ENCODE data around the gene DRICH1.
"Not testable (repeated sequence)": the region's sequence is repeated elsewhere in the genome, so short reads cannot be mapped to it uniquely, and the experiment has no call there.

The DRICH1 gene

DNA sequence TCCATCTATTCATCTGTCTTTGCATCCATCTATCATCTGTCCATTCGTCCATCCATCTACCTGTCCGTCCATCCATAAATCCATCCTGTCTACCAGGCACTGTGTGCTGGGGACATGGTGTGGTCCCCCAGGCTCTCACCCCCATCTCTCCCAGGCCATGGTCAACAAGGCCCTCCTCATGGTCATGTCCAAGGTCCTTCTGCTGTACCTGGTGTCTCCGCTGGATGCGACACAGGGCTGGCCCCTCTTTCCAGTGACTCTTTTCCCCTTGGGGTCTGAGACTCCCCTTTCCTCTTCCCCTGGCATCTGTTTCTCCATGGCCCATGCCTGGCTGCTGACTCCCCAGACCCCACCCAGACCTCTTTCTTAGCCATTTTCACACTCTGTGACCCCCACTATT is 56.5 kb downstream of the DRICH1 start:
- peaks cover 6% of the 10 kb centered on the region for H3K27me3 Mint-ChIP-seq (ENCODE audit: low read depth)
- H3K27ac Mint-ChIP-seq, result no peak overlapping the region
- H3K9me3 Mint-ChIP-seq, result no peaks in the 10 kb centered on the region
- H3K4me1 Mint-ChIP-seq (ENCODE audit: low read depth), result peaks cover 4% of the 10 kb centered on the region
- no peak overlapping the region for H3K4me3 Mint-ChIP-seq
- DNase-seq (ENCODE audit: low spot score), result no peak
- H3K36me3 Mint-ChIP-seq (ENCODE audit: low read depth), result no peaks in the 10 kb centered on the region

DNA sequence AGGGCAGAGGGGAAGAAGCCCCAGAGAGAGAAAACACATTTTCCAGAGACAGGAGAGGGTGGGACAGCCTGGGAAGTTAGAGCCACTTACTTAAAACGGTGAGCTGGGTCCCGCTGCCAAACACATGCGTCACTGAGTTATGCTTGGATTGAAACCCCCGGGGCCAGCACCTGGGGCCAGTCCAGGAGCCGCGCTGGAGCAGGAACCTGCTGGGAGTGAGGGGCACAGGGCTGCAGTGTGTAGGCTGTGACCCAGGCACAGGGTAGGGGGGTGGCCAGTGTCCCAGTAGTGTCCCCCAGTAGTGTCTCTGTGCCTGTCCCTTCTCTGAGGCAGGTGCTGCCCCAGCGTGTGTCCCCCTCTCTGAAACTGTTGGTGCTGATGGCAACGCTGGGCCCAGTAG is 57.2 kb downstream of the DRICH1 start:
- Mint-ChIP-seq H3K36me3 (ENCODE audit: low read depth) (no peaks in the 10 kb centered on the region), H3K9me3 (no peaks in the 10 kb centered on the region), H3K4me1 (ENCODE audit: low read depth) (peaks cover 3% of the 10 kb centered on the region), H3K4me3 (no peak overlapping the region), H3K27me3 (ENCODE audit: low read depth) (peaks cover 6% of the 10 kb centered on the region), H3K27ac (no peak overlapping the region)
- DNase-seq (ENCODE audit: low spot score), result no peak

DNA sequence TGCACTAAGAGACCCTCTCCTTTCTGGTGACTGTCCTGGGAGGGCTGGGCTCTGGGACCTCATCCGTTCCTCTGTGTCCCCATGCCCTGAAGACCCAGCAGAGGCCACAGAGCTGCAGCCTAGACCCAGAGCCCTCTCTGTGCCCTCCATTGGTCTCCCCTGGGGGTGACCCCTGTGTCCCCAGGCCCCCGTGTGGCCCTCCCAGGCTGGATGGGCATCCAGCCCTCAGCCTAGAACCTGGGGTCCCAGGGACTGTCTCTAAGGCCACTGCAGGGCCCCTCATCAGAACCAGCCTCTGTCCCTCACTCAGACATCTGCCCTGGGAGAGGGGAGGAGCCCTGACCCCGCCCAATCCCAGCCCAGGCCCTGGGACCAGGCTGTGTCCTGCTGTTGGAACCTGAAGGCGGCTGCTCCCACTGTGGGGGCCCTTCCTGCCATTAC is 57.7 kb downstream of the DRICH1 start:
- DNase-seq (ENCODE audit: low spot score), result no peak
- Mint-ChIP-seq H3K27me3 (ENCODE audit: low read depth) (peaks cover 6% of the 10 kb centered on the region), H3K36me3 (ENCODE audit: low read depth) (no peaks in the 10 kb centered on the region), H3K9me3 (no peaks in the 10 kb centered on the region), H3K27ac (no peak overlapping the region), H3K4me3 (no peak overlapping the region), H3K4me1 (ENCODE audit: low read depth) (peaks cover 3% of the 10 kb centered on the region)

GRCh38 chr22:23573701-23574235 is 58.4 kb downstream of the DRICH1 start:
- not testable (repeated sequence) for DNase-seq (ENCODE audit: low spot score); H3K36me3 Mint-ChIP-seq (ENCODE audit: low read depth); H3K9me3 Mint-ChIP-seq; H3K27ac Mint-ChIP-seq; H3K4me3 Mint-ChIP-seq; H3K27me3 Mint-ChIP-seq (ENCODE audit: low read depth); H3K4me1 Mint-ChIP-seq (ENCODE audit: low read depth)

DNA sequence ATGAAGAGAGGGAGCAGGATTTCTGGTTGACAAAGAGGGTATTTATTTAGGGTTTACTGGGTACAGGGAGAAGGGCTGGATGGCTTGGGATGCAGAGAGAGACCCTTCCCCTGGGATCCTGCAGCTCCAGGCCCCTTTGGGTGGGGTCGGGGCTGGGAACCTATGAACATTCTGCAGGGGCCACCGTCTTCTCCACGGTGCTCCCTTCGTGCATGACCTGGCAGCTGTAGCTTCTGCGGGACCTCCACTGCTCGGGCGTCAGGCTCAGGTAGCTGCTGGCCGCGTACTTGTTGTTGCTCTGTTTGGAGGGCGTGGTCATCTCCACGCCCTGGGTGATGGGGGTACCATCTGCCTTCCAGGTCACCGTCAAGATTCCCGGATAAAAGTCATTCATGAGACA is 59.0 kb downstream of the DRICH1 start:
- H3K27me3 Mint-ChIP-seq (ENCODE audit: low read depth), result not testable (repeated sequence)

DNA sequence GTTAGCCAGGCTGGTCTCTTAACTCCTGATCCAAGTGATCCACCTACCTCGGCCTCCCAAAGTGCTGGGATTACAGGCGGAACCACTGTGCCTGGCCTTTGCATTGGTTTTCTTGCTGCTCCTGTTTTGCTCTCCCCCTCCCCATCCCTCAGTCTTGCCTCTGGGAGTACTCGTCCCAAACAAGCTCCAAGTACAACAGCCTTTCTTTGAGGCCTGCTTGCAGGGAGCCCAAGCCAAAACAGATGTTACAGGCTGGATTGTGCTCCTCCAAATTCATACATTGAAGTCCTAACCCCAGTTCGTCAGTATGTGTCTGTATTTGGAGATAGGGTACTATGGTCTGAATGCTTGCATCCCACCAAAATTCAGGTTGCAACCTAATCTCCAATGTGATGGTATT is 60.6 kb downstream of the DRICH1 start:
- Mint-ChIP-seq H3K9me3 (no peaks in the 10 kb centered on the region), H3K27ac (no peak overlapping the region), H3K36me3 (ENCODE audit: low read depth) (no peaks in the 10 kb centered on the region), H3K4me1 (ENCODE audit: low read depth) (peaks cover under 1% of the 10 kb centered on the region), H3K4me3 (no peak overlapping the region), H3K27me3 (ENCODE audit: low read depth) (peaks cover 13% of the 10 kb centered on the region)
- DNase-seq (ENCODE audit: low spot score), result no peak

More for the DNA sequence above, 59.0 kb downstream of the DRICH1 start:
- H3K4me3 Mint-ChIP-seq; H3K9me3 Mint-ChIP-seq; DNase-seq (ENCODE audit: low spot score); H3K27ac Mint-ChIP-seq; H3K36me3 Mint-ChIP-seq (ENCODE audit: low read depth); H3K4me1 Mint-ChIP-seq (ENCODE audit: low read depth): not testable (repeated sequence)

GRCh38 chr22:23570681-23571080 is 61.4 kb downstream of the DRICH1 start:
- no peaks in the 10 kb centered on the region for H3K9me3 Mint-ChIP-seq
- no peaks in the 10 kb centered on the region for H3K36me3 Mint-ChIP-seq (ENCODE audit: low read depth)
- H3K4me1 Mint-ChIP-seq (ENCODE audit: low read depth), result peaks cover 2% of the 10 kb centered on the region
- peaks cover 15% of the 10 kb centered on the region for H3K27me3 Mint-ChIP-seq (ENCODE audit: low read depth)
- no peak overlapping the region for H3K27ac Mint-ChIP-seq
- no peak overlapping the region for H3K4me3 Mint-ChIP-seq
- no peak for DNase-seq (ENCODE audit: low spot score)

GRCh38 chr22:23569716-23570115 is 62.4 kb downstream of the DRICH1 start:
- Mint-ChIP-seq H3K27ac (no peak overlapping the region), H3K9me3 (no peaks in the 10 kb centered on the region), H3K36me3 (ENCODE audit: low read depth) (no peaks in the 10 kb centered on the region), H3K4me1 (ENCODE audit: low read depth) (peaks cover 5% of the 10 kb centered on the region), H3K27me3 (ENCODE audit: low read depth) (peaks cover 24% of the 10 kb centered on the region), H3K4me3 (no peak overlapping the region)
- no peak for DNase-seq (ENCODE audit: low spot score)

DNA sequence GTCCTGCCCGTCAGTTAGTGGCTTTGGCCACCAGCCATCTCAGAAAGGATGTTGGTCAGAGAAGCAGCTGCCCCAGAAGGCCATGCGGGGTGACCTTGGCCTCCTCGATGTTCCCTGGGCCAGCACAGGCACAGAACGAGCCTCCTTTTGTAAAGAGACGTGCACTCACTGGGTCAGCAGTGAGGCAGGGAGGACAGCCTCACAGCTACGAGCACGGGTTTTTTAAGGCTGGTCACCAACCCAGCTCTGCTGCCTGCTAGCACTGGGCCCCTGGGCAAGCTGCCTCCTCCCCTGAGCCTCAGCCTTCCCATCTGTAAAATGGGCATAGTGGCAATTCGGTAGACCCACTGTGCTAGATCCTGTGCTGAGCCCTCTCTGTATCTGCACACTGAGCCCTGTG is 62.8 kb downstream of the DRICH1 start:
- Mint-ChIP-seq H3K4me3 (no peak overlapping the region), H3K27ac (no peak overlapping the region)

DNA sequence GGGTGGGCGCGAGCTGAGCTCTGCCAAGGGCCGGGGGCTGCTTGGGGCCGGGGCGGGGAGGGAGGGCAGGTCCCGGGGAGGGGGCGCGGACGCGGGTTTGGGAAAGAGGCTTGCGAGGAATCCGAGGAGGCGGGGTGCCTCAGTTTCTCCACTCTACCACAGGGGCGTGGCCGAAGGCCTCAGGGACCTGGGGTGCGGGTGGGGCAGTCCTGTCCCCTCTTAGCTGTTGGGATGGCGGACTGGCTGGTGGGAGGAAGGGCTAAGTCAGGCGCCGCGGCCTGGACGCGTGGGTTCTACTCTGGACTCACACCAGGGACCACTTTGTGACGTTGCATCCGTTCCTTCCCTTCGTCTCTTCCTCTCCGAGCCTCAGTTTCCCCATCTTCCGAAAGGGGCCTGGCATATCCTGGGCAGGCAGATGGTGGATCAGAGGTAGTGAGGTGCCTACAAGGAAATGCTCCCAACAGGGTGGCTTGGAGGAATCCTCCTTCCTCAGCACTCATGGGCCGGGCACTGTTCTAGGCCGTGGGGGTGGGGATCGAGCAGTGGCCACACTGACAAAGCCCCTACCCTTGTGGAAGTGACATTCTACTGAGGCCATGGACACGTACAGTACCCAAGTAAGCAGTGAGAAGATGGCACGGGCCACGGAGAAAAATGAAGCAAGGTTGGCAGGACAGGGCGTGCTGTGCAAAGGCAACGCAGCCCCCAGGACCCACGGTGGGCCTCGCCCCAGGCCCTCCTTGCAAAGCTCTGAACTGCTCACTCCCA is 65.2 kb downstream of the DRICH1 start:
- H3K36me3 Mint-ChIP-seq (ENCODE audit: low read depth), result no peaks in the 10 kb centered on the region
- peaks cover 5% of the 10 kb centered on the region for H3K4me1 Mint-ChIP-seq (ENCODE audit: low read depth)
- DNase-seq (ENCODE audit: low spot score), result no peak
- no peaks in the 10 kb centered on the region for H3K9me3 Mint-ChIP-seq
- peaks cover 36% of the 10 kb centered on the region for H3K27me3 Mint-ChIP-seq (ENCODE audit: low read depth)
- H3K4me3 Mint-ChIP-seq, result no peak overlapping the region
- H3K27ac Mint-ChIP-seq, result no peak overlapping the region

More for the DNA sequence above, 62.8 kb downstream of the DRICH1 start:
- DNase-seq (ENCODE audit: low spot score), result no peak
- Mint-ChIP-seq H3K36me3 (ENCODE audit: low read depth) (no peaks in the 10 kb centered on the region), H3K9me3 (no peaks in the 10 kb centered on the region), H3K4me1 (ENCODE audit: low read depth) (peaks cover 5% of the 10 kb centered on the region), H3K27me3 (ENCODE audit: low read depth) (peaks cover 28% of the 10 kb centered on the region)

GRCh38 chr22:23565915-23566704 is 66.0 kb downstream of the DRICH1 start:
- H3K4me3 Mint-ChIP-seq, result peak overlapping the region; percentile 72
- no peaks in the 10 kb centered on the region for H3K36me3 Mint-ChIP-seq (ENCODE audit: low read depth)
- peaks cover 5% of the 10 kb centered on the region for H3K4me1 Mint-ChIP-seq (ENCODE audit: low read depth)
- H3K27me3 Mint-ChIP-seq (ENCODE audit: low read depth), result peaks cover 36% of the 10 kb centered on the region
- no peaks in the 10 kb centered on the region for H3K9me3 Mint-ChIP-seq
- no peak overlapping the region for H3K27ac Mint-ChIP-seq
- DNase-seq (ENCODE audit: low spot score), result no peak

- H3K9me3 Mint-ChIP-seq, result no peaks in the 10 kb centered on the region
- no peak for DNase-seq (ENCODE audit: low spot score)
- no peak overlapping the region for H3K27ac Mint-ChIP-seq
- H3K4me1 Mint-ChIP-seq (ENCODE audit: low read depth), result peaks cover 5% of the 10 kb centered on the region
- H3K36me3 Mint-ChIP-seq (ENCODE audit: low read depth), result no peaks in the 10 kb centered on the region
- peak overlapping the region; percentile 72 for H3K4me3 Mint-ChIP-seq
- peaks cover 36% of the 10 kb centered on the region for H3K27me3 Mint-ChIP-seq (ENCODE audit: low read depth)
Measured at GRCh38 chr22:23565305-23565914, 66.7 kb downstream of the DRICH1 start.

- no peak for DNase-seq (ENCODE audit: low spot score)
- no peaks in the 10 kb centered on the region for H3K36me3 Mint-ChIP-seq (ENCODE audit: low read depth)
- H3K4me1 Mint-ChIP-seq (ENCODE audit: low read depth), result peaks cover 5% of the 10 kb centered on the region
- no peak overlapping the region for H3K27ac Mint-ChIP-seq
- no peaks in the 10 kb centered on the region for H3K9me3 Mint-ChIP-seq
- peaks cover 36% of the 10 kb centered on the region for H3K27me3 Mint-ChIP-seq (ENCODE audit: low read depth)
- no peak overlapping the region for H3K4me3 Mint-ChIP-seq
Measured at GRCh38 chr22:23564276-23564675, 67.8 kb downstream of the DRICH1 start.

GRCh38 chr22:23563111-23563510 is 69.0 kb downstream of the DRICH1 start:
- H3K27me3 Mint-ChIP-seq (ENCODE audit: low read depth), result peaks cover 33% of the 10 kb centered on the region
- H3K4me1 Mint-ChIP-seq (ENCODE audit: low read depth), result peaks cover 5% of the 10 kb centered on the region
- no peak overlapping the region for H3K4me3 Mint-ChIP-seq
- H3K36me3 Mint-ChIP-seq (ENCODE audit: low read depth), result no peaks in the 10 kb centered on the region
- no peak for DNase-seq (ENCODE audit: low spot score)
- H3K9me3 Mint-ChIP-seq, result no peaks in the 10 kb centered on the region
- H3K27ac Mint-ChIP-seq, result no peak overlapping the region

All from T-helper 2 cell treated with Interferon-gamma antibody and Interleukin-4, amounts not matched to agents 5 μg/mL and 100 μg/mL, for 36 hours (primary cell).